Upper lobe of left lung (tissue), 6 donors: ENCODE results near the gene AHRR. TPM values are rescaled to one million over a fixed set of nuclear protein-coding genes. Genes with fewer than 3 reads are reported as not detected.
A peak's percentile ranks its signal among the peaks of the same experiment; 100 is the strongest.

ENCODE experiments used
- ATAC-seq, 2 donors: fragments of 200-7000 bp; cut with Tn5 transposase; one replicate each; pipeline ENCODE4 v1.9.1; 2022; ENCODE audit warnings: mild to moderate bottlenecking in 2 of 2, moderate library complexity in 2 of 2; ENCODE audit not compliant: low FRiP score in 2 of 2
- DNase-seq, 2 donors: peaks; one replicate each; pipeline ENCODE4 v3.0.0-alpha.2; 2019 to 2020
- H3K27ac ChIP-seq, 4 donors: fragments of 200-600 bp; sonication (generic); one replicate each; pipeline ENCODE4 v1.5.1; 2016 to 2019
- H3K27me3 ChIP-seq, 4 donors: fragments of 200-600 bp; sonication (generic); one replicate each; pipeline ENCODE4 v1.5.1; 2017 to 2019
- H3K36me3 ChIP-seq, 4 donors: fragments of 200-600 bp; sonication (generic); one replicate each; pipeline ENCODE4 v1.5.1; 2016 to 2019
- H3K4me1 ChIP-seq, 4 donors: fragments of 200-600 bp; sonication (generic); one replicate each; pipeline ENCODE4 v1.5.1; 2018 to 2019
- H3K4me3 ChIP-seq, 4 donors: fragments of 200-600 bp; sonication (generic); one replicate each; pipeline ENCODE4 v1.5.1; 2017 to 2019; ENCODE audit warnings: mild to moderate bottlenecking in 2 of 4, moderate library complexity in 1 of 4
- H3K9me3 ChIP-seq, 4 donors: fragments of 200-600 bp; sonication (generic); one replicate each; pipeline ENCODE4 v1.5.1; 2018 to 2019
- CTCF ChIP-seq, 6 experiments: fragments of 450-650 bp in 4 of 6; fragments of 200-600 bp in 2 of 6; sonication (generic) in 2 of 6; IDR thresholded peaks; one replicate each; pipeline ENCODE4 v1.5.1; 2016 to 2019; ENCODE audit warnings: antibody characterized with exemption in 6 of 6
- EP300 ChIP-seq, 4 donors: sonication (generic); formaldehyde crosslinking; IDR thresholded peaks; one replicate each; pipeline ENCODE4 v1.5.1; 2017; ENCODE audit warnings: antibody characterized with exemption in 4 of 4, control low read depth in 2 of 4
- POLR2A ChIP-seq, 4 donors: fragments of 450-650 bp; IDR thresholded peaks; one replicate each; pipeline ENCODE4 v1.5.1; 2016 to 2017; ENCODE audit warnings: antibody characterized with exemption in 4 of 4, mild to moderate bottlenecking in 2 of 4
- POLR2AphosphoS5 ChIP-seq, 2 donors: sonication (generic); formaldehyde crosslinking; IDR thresholded peaks; one replicate each; pipeline ENCODE4 v1.5.1; 2017; ENCODE audit warnings: antibody characterized with exemption in 2 of 2
- WGBS, 2 donors: methylation state at CpG; one replicate each; pipeline ENCODE4 v1.1.5; 2017 to 2018; 5-methylcytosine and 5-hydroxymethylcytosine counted together
- total RNA-seq, 6 donors: library from RNA; depleted of rRNA in 4 of 6; stranded (reverse); fragments of >200 nt in 4 of 6; gene quantifications; one replicate each; pipeline versions ENCODE4 v1.1.0 to v1.2.1, GENCODE V29; 2016 to 2021
- donor health status: DM: no; HTN: no; CAD: no; lungs with moderate emphysema.
- donor health status: DM: no; HTN: yes; CAD: no; lungs with severe emphysema.

Gene AHRR
- total RNA-seq, 6 donors from 2014 or later = 1.3 to 8.6 (median 4.4) TPM

DNA sequence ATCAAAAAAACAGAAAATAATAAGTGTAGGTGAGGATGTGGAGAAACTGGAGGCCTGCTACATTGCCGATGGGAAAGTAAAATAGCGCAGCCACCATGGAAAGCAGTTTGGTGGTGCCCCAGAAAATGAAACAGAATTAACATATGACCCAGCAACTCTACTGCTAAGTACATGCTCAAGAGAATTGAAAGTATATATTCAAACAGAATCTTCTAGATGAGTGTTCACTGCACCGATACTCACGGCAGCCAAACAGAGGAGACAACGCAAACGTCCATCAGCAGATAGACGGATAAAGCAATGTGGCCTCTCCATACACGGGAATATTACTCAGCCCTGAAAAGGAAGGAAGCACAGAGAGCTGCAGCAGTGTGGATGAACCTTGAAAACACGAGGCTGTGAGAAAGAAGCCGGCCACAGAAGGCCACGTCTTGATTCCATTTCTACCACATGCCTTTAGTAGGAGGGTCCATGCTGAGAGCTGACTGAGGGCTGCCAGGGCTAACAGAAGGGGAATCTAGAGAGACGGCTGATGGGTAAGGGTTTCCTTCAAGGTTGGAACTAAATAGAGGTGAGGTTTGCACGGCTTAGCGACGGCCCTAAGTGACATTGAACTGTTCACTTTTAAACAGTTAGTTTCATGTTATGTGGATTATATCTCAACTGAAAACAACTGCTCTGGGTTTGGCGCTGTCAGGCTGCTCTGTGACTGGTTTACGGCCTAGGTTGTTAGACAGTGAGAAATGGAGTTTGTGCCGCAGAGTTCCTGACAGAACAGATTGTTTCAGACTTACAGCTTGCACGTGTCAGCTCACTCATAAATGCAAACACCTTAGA is 29.8 kb downstream of the AHRR start:
- no peak for TF ChIP-seq EP300 (IDR thresholded peaks at IDR 0.05)
- no peak for TF ChIP-seq POLR2A (IDR thresholded peaks at IDR 0.05)
- no peak for TF ChIP-seq POLR2AphosphoS5 (IDR thresholded peaks at IDR 0.05)
- no peak for TF ChIP-seq CTCF (IDR thresholded peaks at IDR 0.05)
- H3K27ac ChIP-seq = no peak overlapping the region
- WGBS, 2 donors = 85 to 90% methylated on average over 19 of the region's 19 CpGs

GRCh38 chr5:351921-352245 is 30.4 kb downstream of the AHRR start:
- TF ChIP-seq POLR2AphosphoS5 (IDR thresholded peaks at IDR 0.05) = no peak
- no peak for TF ChIP-seq POLR2A (IDR thresholded peaks at IDR 0.05)
- TF ChIP-seq EP300 (IDR thresholded peaks at IDR 0.05) = no peak
- no peak for TF ChIP-seq CTCF (IDR thresholded peaks at IDR 0.05)
- no peak for DNase-seq
- no peaks in the 10 kb centered on the region for H3K9me3 ChIP-seq
- ATAC-seq = no peak
- no peaks in the 10 kb centered on the region for H3K27me3 ChIP-seq
- H3K4me1 ChIP-seq = no peaks in the 10 kb centered on the region
- whole genome bisulfite sequencing, 2 donors = 79 to 81% methylated on average over 4 of the region's 4 CpGs
- H3K36me3 ChIP-seq = no peaks in the 10 kb centered on the region
- no peak overlapping the region for H3K4me3 ChIP-seq
- H3K27ac ChIP-seq = no peak overlapping the region

More for the DNA sequence above, 29.8 kb downstream of the AHRR start:
- no peak for DNase-seq
- Histone ChIP-seq H3K27me3 (no peaks in the 10 kb centered on the region), H3K4me1 (no peaks in the 10 kb centered on the region), H3K36me3 (no peaks in the 10 kb centered on the region), H3K4me3 (no peak overlapping the region), H3K9me3 (no peaks in the 10 kb centered on the region)
- ATAC-seq = no peak

DNA sequence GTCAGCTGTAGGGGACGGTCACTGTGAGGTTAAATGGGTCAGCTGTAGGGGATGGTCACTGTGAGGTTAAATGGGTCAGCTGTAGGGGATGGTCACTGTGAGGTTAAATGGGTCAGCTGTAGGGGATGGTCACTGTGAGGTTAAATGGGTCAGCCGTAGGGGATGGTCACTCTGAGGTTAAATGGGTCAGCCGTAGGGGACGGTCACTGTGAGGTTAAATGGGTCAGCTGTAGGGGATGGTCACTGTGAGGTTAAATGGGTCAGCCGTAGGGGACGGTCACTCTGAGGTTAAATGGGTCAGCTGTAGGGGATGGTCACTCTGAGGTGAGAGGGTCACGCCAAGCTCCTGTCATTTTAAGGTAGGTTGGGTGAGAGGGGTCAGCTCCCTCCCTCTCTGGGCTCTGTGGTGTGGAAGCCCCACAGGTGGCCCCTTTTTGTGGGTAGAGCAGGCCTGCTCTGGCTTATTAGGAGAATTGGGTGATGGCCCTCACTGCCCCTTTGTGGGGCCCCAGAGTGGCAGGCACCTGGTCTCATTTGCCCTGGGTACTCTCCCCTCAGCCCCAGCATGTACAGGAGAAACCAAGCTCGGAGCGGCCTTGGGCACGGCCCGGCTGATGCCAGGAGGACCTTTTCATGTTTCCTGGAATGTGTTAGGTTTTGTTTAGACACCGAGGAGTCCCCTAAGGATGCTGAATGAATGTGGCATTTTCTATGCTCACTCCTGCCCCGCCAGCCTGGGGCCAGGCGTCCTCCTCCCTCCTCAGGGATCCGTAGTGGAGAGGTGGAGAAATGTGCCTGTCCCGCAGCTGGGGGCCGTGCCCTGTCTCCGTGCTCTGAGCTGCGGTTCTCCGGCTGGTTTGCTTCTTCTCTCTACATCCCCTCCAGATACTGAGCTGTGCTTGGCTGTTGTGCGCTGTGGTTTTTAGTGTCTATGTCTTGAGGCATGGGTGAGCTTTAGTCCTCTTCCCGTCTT is 31.4 kb downstream of the AHRR start:
- Histone ChIP-seq H3K36me3 (no peaks in the 10 kb centered on the region), H3K4me3 (no peak overlapping the region), H3K27ac (no peak overlapping the region), H3K9me3 (no peaks in the 10 kb centered on the region), H3K4me1 (no peaks in the 10 kb centered on the region), H3K27me3 (no peaks in the 10 kb centered on the region)
- TF ChIP-seq EP300 (IDR thresholded peaks at IDR 0.05) (no peak), POLR2A (IDR thresholded peaks at IDR 0.05) (no peak), CTCF (IDR thresholded peaks at IDR 0.05) (no peak), POLR2AphosphoS5 (IDR thresholded peaks at IDR 0.05) (no peak)
- ATAC-seq (peak in 1 of 2 donors; percentile 64), DNase-seq (peak; percentile 12 to 69)
- WGBS, 2 donors = 79 to 84% methylated on average over 19 to 22 of the region's 22 CpGs

DNA sequence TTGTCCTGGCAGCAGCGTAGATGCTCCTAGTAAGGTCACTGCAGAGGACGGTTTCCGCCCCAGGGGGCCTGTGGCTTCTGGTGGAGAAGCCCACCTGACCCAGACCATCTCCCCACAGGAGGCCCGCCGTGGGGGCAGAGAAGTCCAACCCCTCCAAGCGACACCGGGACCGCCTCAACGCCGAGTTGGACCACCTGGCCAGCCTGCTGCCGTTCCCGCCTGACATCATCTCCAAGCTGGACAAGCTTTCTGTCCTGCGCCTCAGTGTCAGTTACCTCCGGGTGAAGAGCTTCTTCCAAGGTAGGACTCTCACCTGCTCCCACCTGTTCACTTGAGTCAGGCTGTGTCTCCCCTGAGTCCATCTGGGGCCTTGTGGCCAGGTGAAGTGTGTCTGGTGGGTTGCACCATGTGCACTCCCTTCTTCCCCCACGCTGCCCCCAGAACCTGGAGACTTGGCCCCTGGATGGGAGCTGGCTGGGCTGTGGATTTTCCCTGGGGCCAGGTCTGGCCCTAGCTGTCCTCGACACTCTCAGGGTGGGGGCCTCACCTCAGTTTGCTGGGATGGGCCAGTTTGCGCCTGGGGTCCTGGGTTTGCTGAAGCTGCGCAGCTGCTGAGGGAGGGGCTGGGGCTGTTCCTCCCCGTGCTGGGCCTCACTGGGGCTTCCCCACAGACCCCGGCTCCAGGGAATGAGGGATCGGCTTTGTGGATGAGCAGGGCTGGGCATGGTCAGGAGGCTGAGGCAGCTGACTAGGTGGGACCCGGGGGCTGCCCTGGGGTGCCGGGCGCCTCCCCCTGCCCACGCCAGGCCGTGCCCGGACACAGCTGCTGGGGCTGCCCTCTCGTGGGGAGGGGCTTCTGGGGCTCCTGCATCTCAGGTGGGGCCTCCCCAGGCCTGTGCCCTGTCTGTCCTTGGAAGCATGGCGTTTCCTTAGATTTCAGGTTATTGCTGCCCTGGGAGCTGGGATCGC is 32.4 kb downstream of the AHRR start:
- H3K9me3 ChIP-seq = no peaks in the 10 kb centered on the region
- no peaks in the 10 kb centered on the region for H3K36me3 ChIP-seq
- H3K27ac ChIP-seq = no peak overlapping the region
- TF ChIP-seq POLR2AphosphoS5 (IDR thresholded peaks at IDR 0.05) (no peak), POLR2A (IDR thresholded peaks at IDR 0.05) (no peak), EP300 (IDR thresholded peaks at IDR 0.05) (no peak), CTCF (IDR thresholded peaks at IDR 0.05) (no peak)
- 95 to 96% methylated on average over 12 to 29 of the region's 30 CpGs for WGBS, 2 donors
- no peaks in the 10 kb centered on the region for H3K27me3 ChIP-seq
- no peak overlapping the region for H3K4me3 ChIP-seq
- ATAC-seq (peak in 1 of 2 donors; percentile 68), DNase-seq (peak; percentile 17 to 76)
- no peaks in the 10 kb centered on the region for H3K4me1 ChIP-seq
